HG03520 (cell line): ENCODE measurements around the gene VASH1.

Experiments
- ATAC-seq: cut with Tn5 transposase; IDR thresholded peaks from one replicate; pipeline ENCODE4 v1.9.1; 2021; ENCODE audit warnings: mild to moderate bottlenecking, moderate library complexity; ENCODE audit not compliant: unreplicated experiment

Gene VASH1

DNA sequence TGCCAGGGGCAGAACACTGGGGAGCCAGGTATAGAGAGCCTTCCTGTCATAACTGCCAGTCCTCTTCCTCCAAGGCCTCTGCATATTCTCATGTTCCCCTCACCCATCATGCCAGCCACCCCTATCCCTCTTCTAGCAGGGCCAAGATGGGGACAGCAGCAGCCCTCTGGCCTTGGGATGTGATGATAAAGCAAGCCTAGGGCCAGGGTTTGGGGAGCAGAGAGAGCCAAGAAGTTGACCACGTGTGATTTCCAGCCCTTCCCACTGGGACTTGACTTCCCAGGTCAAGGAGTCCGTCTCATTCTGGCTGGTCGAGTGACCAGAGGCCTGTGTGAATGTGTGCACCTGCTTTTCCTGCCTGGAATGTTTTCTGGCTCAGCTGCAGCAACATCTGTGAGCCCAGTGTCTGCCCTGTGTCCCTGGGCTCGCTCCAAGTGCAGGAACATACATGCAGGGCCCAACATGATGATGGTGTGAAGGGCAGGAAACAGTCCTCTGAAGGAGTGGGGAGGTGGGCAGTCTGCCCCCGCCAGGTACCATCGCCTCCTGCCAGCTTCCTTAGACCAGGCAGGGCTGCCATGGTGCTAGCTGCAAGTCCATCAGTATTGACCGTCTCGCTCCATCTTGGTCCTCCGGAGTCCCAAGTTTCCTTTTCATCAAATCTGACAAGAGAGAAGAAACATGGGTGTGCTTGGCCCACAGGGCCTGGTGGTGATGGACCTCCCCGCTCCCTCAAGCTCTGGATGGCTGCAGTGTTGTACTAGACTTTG lies 21.0 kb downstream of the VASH1 start:
- ATAC-seq = no peak

DNA sequence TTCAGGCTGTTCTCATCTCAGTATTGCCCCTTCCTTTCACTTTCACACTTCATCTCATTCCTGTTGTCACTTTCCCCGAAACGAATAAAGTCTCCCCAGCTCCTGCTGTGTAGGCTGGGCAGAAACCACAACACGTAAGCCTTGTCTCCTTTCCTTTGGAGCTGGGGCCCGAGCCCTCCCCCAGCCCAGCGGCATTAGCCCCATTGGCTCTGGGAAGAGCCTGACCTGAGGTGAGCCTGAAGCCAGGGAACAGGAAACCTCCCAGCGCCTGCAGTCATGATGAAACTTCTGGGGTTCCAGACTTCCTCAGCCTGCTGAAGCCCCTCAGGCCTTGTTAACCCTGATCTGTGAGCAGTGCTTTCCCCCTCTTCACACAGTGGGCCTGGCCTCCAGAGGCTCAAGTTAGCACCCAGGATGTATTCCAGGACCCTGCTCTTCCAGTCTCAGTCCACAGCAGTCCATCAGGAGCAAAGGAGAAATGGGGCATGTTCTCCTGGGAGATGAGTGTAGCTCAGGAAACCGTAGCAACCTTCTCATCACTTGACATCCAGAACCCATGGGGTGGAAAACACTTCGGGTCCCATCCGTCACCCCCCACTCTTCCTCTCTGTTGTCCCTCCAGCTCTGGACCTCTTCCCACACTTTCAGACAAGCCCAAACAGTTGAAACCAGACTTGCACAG lies 21.8 kb downstream of the VASH1 start:
- no peak for ATAC-seq

DNA sequence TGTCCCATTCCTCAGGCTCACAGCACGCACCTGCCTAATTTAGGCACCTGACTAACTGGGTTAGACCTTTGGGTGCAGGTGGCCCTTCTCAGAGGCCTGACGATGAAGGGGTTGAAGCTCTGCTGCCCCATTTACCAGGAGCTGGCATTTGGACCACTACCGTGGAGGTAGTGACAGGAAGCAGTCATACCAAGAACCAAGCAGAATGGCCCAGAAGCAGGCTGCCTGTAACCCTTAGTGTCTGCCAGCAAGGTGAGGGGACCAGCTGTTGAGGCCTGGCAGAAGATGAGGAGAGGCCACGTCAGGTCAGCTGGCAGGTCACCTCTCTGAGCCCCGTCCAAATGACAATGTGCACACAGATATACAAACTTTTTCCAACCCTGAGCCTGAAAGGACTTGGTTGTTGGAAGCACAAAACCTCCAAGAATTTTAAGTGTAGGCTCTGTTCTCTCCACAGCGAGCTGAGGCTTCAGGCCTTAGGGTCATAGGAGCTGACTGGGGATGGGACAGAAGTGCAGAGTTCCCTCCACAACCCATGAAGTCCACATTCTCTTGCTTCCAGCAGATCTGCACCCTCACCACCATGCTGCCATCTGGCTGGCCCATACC lies 23.1 kb downstream of the VASH1 start:
- no peak for ATAC-seq

DNA sequence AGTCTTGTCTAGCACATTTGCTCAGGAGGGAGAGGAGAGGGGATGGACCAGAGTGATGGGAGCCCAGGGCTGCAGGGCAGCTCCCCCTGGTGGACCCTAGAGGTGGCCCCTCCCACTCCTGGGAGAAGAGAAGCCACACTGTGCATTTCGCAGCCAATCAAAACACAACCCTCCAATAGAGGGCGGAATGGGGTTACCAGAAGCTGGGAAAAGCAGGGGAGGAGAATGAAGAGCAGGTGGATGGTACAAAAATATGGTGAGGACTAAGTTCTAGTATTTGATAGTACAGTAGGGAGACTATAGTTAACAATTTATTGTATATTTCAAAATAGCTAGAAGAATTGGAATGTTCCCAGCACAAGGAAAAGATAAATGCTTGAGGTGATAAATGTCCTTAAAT lies 23.6 kb downstream of the VASH1 start:
- peak; percentile 78 for ATAC-seq

DNA sequence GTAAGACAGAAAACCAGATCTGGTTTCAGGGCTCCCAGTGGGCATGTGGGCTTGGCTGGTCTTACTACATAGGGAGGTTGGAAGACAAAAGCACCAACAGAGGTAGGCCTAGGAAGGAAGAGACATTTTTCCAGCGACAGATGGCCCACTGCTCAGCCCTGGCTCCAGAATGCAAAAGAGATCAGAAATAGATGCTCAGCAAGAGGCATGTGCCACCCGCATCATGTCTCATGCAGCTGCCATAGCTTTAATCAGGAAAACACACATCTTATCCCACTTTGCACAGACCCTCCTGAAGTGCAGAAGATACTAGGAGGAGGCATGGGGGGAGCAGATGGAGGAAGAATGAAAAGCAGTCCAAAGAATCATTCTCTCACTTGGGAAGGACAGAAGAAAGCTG lies 25.3 kb downstream of the VASH1 start:
- ATAC-seq = no peak

DNA sequence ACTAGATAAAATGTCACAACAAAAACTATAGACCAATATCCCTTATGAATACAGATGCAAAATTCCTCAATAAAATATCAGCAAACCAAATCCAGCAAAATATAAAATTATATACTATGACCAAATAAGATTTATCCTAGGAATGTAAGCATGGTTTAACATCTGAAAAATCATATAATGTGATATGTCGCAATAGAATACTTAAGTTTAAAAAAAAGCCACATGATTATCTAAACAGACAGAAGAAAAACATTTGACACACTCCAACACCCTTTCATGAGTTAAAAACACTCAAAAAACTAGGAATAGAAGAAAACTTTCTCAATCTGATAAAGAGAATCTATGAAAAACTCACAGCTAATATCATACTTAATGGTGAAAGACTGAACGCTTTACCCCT lies 31.2 kb downstream of the VASH1 start:
- ATAC-seq = no peak

DNA sequence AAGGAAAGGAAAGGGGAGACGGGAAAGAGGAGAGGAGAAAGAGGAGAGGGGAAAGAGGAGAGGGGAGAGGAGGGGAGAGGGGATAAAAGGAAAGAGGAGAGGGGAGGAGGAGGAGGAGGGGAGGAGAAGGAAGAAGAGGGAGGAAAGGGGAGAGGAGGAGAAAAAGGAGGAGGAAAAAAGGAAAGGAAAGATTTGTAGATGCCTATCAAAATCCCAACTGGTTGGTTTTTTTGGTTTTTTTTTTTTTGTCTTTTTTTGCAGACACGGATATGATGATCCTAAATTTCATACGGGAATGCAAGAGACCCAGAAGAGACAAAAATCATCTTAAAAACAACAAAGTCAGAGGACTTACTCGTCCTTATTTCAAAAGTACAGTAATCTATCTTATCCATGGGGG lies 32.1 kb downstream of the VASH1 start:
- no peak for ATAC-seq

DNA sequence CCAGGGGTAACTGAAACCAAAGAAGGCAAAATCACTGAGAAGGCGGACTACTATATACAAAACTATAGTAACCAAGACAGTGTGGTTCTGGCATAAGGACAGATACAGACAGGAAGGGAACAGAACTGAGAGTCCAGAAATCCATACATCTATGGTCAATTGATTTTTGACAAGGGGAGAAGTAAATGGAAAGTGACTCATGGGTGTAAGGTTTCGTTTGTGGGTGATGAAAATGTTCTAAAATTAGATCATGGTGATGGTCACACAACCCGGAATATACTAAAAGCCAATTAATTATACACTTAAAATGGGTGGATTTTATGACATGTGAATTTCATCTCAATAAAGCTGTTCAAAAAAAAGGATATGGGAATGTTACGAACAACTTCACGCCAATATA lies 32.7 kb downstream of the VASH1 start:
- no peak for ATAC-seq

DNA sequence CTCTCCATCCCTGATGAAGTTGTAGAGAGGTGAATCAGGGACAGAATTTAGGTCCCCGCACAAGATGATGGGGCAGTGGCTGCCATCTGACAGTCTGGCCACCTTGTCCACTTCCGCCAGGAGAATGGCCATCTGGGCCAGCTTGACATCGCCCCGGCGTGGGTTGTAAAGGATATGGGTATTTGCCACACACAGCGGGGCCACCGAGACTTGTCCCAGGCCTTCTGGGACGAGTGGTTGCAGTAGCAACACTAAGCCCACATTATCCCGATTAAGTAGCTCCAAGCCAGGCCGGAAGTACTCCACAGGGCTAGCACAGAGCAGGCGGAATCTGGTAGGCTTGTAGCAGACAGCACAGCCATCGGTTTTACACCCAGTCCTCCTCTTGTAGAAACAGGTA lies 45.2 kb downstream of the VASH1 start:
- no peak for ATAC-seq

DNA sequence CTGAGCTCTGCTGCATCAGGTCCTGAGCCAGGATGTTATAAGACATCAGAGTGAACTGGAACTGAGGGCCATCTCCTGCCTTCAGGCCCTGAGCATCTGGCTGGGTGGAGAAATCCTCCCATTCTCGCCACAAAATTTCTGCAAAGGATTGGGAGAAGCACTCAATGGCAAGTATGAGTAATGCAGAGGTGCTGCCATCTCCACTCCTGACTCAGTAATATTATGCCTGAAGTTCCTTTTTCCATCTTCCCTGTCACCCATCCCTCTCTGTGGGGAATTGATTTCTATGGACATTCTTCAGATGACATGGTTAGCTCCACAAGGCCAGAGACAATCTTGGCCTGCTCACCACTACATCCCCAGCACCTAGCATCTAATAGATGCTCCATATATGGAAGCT lies 46.7 kb downstream of the VASH1 start:
- ATAC-seq = no peak

DNA sequence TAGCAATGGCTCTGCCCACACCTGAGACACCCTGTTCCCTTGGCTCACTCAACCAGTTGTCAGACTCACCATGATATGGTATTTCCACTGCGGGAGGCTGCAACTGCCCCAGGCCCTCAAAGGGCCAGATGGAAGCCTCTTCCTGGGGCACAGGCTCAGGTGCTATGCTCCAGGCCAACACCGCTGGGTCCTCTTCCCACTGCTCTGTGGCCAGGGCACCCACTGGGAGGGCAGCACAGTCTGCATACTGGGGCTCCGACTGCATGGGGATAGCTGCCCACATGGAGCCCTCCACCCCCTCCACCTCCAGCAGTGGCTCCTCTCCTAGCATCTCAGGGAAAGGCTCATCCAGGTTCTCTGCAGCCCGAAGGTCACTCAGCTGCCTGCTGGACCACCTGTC lies 47.7 kb downstream of the VASH1 start:
- ATAC-seq = no peak

DNA sequence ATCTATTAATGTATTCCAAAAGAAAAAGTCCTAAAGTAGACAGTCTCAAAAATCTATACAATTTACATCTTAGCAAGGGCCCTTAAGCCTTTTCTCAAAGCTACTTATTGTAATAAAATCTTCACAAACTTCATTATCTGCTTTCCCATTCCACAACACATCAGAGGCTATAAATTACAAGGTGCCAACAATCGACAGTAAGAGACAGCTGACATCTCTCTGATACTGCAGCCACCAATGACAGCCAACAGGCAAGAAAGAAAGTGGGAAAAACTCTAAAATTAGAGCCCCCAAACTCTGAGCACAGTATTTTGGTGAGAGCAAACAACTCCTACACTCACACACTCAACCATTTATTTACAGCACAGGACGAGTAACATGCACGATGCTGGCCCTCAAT lies 49.3 kb downstream of the VASH1 start:
- no peak for ATAC-seq

DNA sequence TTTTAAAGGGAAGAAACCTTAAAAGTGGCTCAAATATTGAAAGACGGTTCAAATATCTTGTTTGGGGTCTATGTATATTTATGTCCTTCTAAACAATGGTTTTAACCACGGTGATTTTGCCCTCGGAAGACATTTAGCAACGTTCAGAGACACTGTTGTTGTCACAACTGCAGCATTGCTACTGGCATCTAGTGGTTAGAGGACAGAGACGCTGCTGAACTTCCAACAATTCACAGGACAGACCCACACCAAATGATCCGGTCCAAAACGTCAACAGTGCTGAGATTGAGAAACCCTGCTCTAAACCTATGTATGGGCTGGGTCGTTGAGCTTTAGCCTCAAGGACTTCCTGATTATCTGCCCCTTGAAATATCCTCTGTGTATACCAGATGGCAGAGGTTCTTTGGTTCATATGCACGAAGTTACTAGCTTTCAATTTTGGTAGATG lies 49.7 kb downstream of the VASH1 start:
- no peak for ATAC-seq

DNA sequence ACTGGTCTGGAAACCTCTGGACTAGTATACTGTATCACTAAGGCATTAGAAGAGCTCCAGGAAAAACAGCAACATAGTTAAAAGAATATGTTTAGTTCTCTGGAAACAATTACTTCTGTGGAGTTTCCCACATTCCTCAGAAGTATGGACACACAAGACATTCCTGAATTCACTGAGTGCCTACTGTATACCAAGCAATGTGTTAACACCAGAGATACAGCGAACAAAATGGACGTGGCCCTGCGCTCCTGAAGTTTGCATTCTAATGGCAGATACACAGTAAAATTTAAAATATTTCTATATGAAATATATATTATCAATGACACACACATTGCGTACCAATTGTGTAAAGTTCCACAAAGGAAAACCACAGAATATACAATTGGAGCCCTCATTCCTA lies 50.3 kb downstream of the VASH1 start:
- no peak for ATAC-seq

DNA sequence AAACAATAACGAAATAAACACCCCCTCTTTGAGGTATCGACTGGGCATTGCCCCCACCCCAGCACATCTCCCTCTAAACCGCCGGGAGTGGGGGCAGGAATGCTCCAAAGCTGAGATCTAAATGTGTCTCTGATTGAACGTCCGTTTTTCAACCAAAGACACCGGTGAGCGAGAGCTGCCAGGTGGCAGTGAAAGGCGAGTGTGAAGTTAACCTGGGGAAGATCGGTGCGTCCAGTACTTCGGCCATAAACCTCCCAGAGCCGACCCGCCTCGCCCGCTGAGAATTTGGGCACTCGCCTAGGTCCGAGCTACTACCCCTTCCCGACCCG lies 50.8 kb downstream of the VASH1 start:
- peak; percentile 17 for ATAC-seq

DNA sequence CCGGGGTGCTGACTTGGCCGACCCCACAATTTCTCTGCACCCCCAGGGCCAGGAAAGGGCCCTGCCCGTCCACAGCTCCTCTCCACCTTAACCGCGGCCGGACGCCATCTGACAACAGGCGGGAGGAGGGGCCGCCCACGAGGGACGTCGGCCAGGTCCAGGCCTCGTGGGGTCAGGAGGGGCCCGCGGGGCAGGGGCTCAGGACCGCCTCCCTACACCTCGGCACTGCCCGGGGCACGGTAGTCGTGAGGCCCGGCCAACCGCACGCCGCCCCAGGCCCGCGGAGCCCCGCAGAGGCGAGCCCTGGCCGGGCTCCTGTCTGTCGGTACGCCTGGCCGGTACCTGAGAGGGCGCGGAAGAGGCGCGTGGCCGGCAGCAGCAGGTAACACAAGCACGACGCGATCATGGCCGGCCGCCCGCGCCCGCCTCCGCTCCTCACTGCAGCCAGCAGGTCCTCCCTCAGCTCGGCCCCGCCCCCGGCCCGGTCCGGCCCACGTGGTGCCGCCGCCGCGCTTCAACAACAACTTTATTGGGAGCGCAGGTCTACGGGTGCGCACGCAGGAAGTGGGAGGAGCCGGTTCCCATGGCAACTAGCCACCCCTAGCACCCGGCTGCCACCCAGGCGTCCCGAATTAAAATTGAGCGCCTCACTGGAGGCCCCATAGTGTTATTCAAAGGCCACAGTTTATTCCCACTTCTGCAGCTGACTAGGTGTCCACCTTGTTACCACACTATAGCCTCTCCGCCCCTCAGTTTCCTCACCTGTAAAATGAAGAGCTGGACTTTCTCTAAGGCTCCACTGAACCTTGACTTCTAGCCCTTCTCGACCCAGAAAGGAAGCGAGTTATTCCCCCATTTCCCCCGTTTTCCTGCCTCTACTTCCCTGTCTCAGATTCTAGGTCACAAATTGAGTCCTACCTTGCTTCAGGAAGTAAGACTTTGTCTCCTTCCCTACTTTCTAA lies 51.4 kb downstream of the VASH1 start, which contains the start of gene ANGEL1:
Gene ANGEL1 (minus strand): TSS at position 461 of the 962 bp plus-strand sequence. CDS start 55 bp downstream, at position 406.
- ATAC-seq = peak; percentile 80

DNA sequence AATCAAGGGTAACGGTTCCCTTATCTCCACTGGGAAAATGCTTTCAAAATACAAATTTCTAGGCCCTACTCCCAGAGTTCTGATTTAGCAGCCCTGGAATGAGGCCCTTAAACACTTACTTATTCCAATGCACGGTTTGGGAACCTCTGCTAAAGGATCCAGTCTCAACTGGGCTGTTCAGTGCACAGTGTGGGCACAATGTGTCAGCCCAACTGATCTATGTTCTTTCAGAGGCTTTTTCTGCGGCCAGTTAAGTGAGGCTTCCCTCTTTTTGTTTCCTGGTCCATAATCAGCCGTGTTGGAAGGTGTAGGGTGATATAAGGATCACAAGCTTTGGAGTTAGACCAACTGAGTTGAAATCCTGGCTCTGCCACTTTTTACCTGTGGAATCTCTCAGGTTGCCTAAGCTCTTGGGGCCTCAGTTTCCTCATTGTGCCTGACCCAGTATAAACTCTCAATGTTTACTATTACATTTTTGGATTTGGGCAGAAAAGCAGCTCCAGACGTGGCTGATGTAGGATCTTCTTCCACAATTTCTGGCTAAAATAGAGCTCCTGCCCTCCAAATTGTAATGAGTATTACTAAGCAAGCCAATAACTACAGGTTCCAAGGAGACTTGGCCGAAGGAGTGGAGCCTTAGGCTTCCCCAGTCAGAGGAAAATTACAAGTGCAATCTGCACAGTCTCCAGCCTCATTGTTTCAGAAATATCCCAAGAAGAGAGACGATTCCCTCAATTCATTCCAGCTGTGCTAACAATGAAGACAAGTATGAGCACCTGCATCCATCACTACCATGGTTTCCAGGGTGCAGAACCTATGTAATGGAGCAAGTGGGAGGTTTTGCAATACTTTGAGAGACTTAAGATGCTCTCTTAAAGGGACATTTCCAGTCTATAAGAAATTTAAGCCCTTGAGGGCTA lies 53.7 kb downstream of the VASH1 start:
- no peak for ATAC-seq

DNA sequence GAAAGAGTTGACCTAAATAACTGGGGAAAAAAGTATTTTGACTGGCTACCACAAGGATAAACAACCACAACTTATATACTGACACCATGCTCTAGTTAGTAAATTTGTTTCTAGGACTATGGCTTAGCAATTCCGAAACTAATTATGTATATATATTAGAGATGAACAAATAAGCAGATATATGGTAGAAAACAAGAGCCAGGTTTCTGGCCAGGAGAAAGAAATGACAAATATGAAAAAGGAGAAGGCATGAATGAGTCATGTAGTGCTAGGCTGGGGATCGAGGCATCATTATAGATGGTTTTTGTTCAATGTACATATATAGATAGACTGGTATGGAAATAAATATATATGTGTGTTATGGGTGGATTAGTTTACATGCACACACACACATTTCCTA lies 59.4 kb downstream of the VASH1 start:
- no peak for ATAC-seq

DNA sequence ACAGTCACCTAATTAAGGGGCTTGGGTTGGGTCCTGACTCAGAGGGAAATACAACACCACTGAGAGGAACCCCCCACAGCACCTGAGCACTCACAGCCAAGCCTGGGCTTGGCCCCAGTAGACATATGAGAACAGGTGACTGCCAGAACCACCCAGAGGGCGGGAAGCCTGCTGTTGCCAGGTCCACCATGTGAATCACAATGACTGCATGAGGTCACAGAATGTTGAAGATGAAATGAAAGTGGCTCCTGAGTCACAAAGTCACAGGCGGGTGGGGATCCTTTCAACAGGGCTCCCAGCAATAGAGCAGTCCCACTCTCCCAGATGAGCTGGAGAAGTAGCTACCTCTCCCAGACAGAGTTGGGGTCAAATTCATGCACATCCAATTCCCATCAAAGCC lies 64.9 kb downstream of the VASH1 start, which contains the start of gene LRRC74A:
Gene LRRC74A (plus strand): TSS at position 287 of the 400 bp plus-strand sequence. CDS start 290 bp downstream, outside the sequence.
- no peak for ATAC-seq
